Liver (tissue), 9 donors: ENCODE data around the gene TFB1M. TPM values are rescaled to one million over a fixed set of nuclear protein-coding genes. Genes with fewer than 3 reads are reported as not detected.
"Not testable (repeated sequence)": the region's sequence is repeated elsewhere in the genome, so short reads cannot be mapped to it uniquely, and the experiment has no call there.

ENCODE experiments used
- DNase-seq: peaks from one replicate; pipeline ENCODE4 v3.0.0-alpha.2; 2017; ENCODE audit warnings: low spot score
- H3K27ac ChIP-seq, 2 donors: one replicate each; pipeline ENCODE4 v1.7.0; 2013; ENCODE audit warnings: inconsistent platforms in 2 of 2, low read length in 2 of 2, control low read depth in 1 of 2, low read depth in 1 of 2, mild to moderate bottlenecking in 1 of 2
- H3K27me3 ChIP-seq, 4 donors: one replicate each; pipeline versions ENCODE4 v1.6.1 to v1.7.0; 2013; ENCODE audit warnings: low read length in 3 of 4, inconsistent platforms in 1 of 4, mild to moderate bottlenecking in 1 of 4, moderate library complexity in 1 of 4; ENCODE audit not compliant: control insufficient read depth in 4 of 4, insufficient read depth in 4 of 4
- H3K36me3 ChIP-seq, 4 donors: one replicate each; pipeline versions ENCODE4 v1.6.1 to v1.7.0; 2013; ENCODE audit warnings: low read length in 3 of 4, mild to moderate bottlenecking in 3 of 4, low read depth in 1 of 4, moderate library complexity in 1 of 4; ENCODE audit not compliant: control insufficient read depth in 4 of 4, insufficient read depth in 3 of 4
- H3K4me1 ChIP-seq, 4 donors: one replicate each; pipeline versions ENCODE4 v1.6.1 to v1.7.0; 2013; ENCODE audit warnings: low read length in 3 of 4, mild to moderate bottlenecking in 3 of 4, moderate library complexity in 1 of 4; ENCODE audit not compliant: control insufficient read depth in 4 of 4, insufficient read depth in 4 of 4
- H3K4me3 ChIP-seq, 3 donors: one replicate each; pipeline versions ENCODE4 v1.6.1 to v1.7.0; 2013; ENCODE audit warnings: low read length in 3 of 3, control low read depth in 1 of 3, low read depth in 1 of 3, mild to moderate bottlenecking in 1 of 3
- H3K9ac ChIP-seq, 2 donors: one replicate each; pipeline ENCODE4 v1.7.0; 2013; ENCODE audit warnings: low read length in 2 of 2, mild to moderate bottlenecking in 2 of 2, moderate library complexity in 2 of 2, control low read depth in 1 of 2, low read depth in 1 of 2
- H3K9me3 ChIP-seq, 4 donors: one replicate each; pipeline versions ENCODE4 v1.6.1 to v1.7.0; 2013; ENCODE audit warnings: low read length in 3 of 4; ENCODE audit not compliant: control insufficient read depth in 4 of 4
- EGR1 ChIP-seq, 2 donors: IDR thresholded peaks; 2 replicates each; pipeline ENCODE4 v1.6.1; 2016 to 2018; ENCODE audit warnings: antibody characterized with exemption in 2 of 2, low read depth in 2 of 2
- FOXA1 ChIP-seq: IDR thresholded peaks from 2 replicates; pipeline ENCODE4 v1.6.1; 2016; ENCODE audit warnings: antibody characterized with exemption
- FOXA2 ChIP-seq: IDR thresholded peaks from 2 replicates; pipeline ENCODE4 v1.6.1; 2016; ENCODE audit warnings: antibody characterized with exemption
- GABPA ChIP-seq, 2 donors: IDR thresholded peaks in 1 of 2; conservative IDR thresholded peaks in 1 of 2; 2 replicates each; pipeline ENCODE4 v1.6.1; 2016; ENCODE audit warnings: antibody characterized with exemption in 2 of 2, mild to moderate bottlenecking in 1 of 2, moderate library complexity in 1 of 2
- HNF4G ChIP-seq: IDR thresholded peaks from 2 replicates; pipeline ENCODE4 v1.6.1; 2016; ENCODE audit warnings: antibody characterized with exemption
- JUND ChIP-seq, 2 donors: IDR thresholded peaks; 2 replicates each; pipeline ENCODE4 v1.6.1; 2016; ENCODE audit warnings: antibody characterized with exemption in 2 of 2
- NR2F2 ChIP-seq: IDR thresholded peaks from 2 replicates; pipeline ENCODE4 v1.6.1; 2016; ENCODE audit warnings: antibody characterized with exemption
- RAD21 ChIP-seq, 2 donors: IDR thresholded peaks; 2 replicates each; pipeline ENCODE4 v1.6.1; 2016; ENCODE audit warnings: antibody characterized with exemption in 2 of 2, mild to moderate bottlenecking in 2 of 2
- RXRA ChIP-seq, 2 donors: IDR thresholded peaks; 2 replicates each; pipeline ENCODE4 v1.6.1; 2017 to 2018; ENCODE audit warnings: antibody characterized with exemption in 2 of 2, mild to moderate bottlenecking in 1 of 2
- TAF1 ChIP-seq: conservative IDR thresholded peaks from 2 replicates; pipeline ENCODE4 v1.6.1; 2016; ENCODE audit warnings: antibody characterized with exemption, mild to moderate bottlenecking
- YY1 ChIP-seq: IDR thresholded peaks from 2 replicates; pipeline ENCODE4 v1.6.1; 2016; ENCODE audit warnings: antibody characterized with exemption, mild to moderate bottlenecking
- WGBS: extraction: QIAGEN DNeasy Blood & Tissue Kit; methylation state at CpG from one replicate; pipeline ENCODE4 v1.1.7; 2013; 5-methylcytosine and 5-hydroxymethylcytosine counted together
- polyA plus RNA-seq, 2 donors: library from polyadenylated mRNA; stranded (reverse) in 1 of 2; unstranded in 1 of 2; fragments of 200-250 nt in 1 of 2; fragments of >200 nt in 1 of 2; fragmentation: Nextera tagmentation in 1 of 2; extraction: Ambion mirVana in 1 of 2; gene quantifications; one replicate each; pipeline versions ENCODE4 v1.2.1 to v1.2.3, GENCODE V29; 2013 to 2015
- total RNA-seq, 2 donors: library from RNA; depleted of rRNA; stranded (reverse); fragments of >200 nt; gene quantifications; one replicate each; pipeline ENCODE4 v1.2.3, GENCODE V29; 2014
- TF ChIP-seq, protein P1 (sequence below): IDR thresholded peaks from 2 replicates; pipeline ENCODE4 v1.6.1; 2016; ENCODE audit warnings: antibody characterized with exemption
- TF ChIP-seq, protein P2 (sequence below): IDR thresholded peaks from 2 replicates; pipeline ENCODE4 v1.6.1; 2016; ENCODE audit warnings: antibody characterized with exemption, mild to moderate bottlenecking
- TF ChIP-seq, protein P3 (sequence below): IDR thresholded peaks from 2 replicates; pipeline ENCODE4 v1.6.1; 2016; ENCODE audit warnings: antibody characterized with exemption
- donor health status: healthy.
- donor health status: healthy.
- donor health status: healthy.
- donor health status: healthy.
- donor health status: healthy.

The TFB1M gene
- total and polyA plus RNA-seq, 4 donors, result 9.2 to 17.0 (median 12.6) TPM

- no peaks in the 10 kb centered on the region for H3K27me3 ChIP-seq
- H3K4me3 ChIP-seq, result no peak overlapping the region
- no peaks in the 10 kb centered on the region for H3K4me1 ChIP-seq
- TF ChIP-seq RAD21 (IDR thresholded peaks at IDR 0.05) (no peak), FOXA2 (no peak), YY1 (no peak)
- H3K27ac ChIP-seq, result no peak overlapping the region
- WGBS, result 76% methylated on average over 2 of the region's 2 CpGs
- H3K9me3 ChIP-seq, result no peaks in the 10 kb centered on the region
- no peak for DNase-seq
- no peaks in the 10 kb centered on the region for H3K36me3 ChIP-seq
- H3K9ac ChIP-seq, result no peak overlapping the region
Measured at GRCh38 chr6:155341130-155341828, 27.0 kb upstream of the TFB1M start.

- no peaks in the 10 kb centered on the region for H3K36me3 ChIP-seq
- H3K27ac ChIP-seq, result no peak overlapping the region
- no peak overlapping the region for H3K9ac ChIP-seq
- H3K27me3 ChIP-seq, result no peaks in the 10 kb centered on the region
- H3K4me3 ChIP-seq, result no peak overlapping the region
- no peaks in the 10 kb centered on the region for H3K9me3 ChIP-seq
- H3K4me1 ChIP-seq, result no peaks in the 10 kb centered on the region
- no peak for TF ChIP-seq FOXA1
- no peak for DNase-seq
- 74% methylated on average over 2 of the region's 2 CpGs for WGBS
Measured at GRCh38 chr6:155340464-155341129, 26.3 kb upstream of the TFB1M start.

GRCh38 chr6:155339929-155340328 is 25.6 kb upstream of the TFB1M start:
- H3K9me3 ChIP-seq, H3K27me3 ChIP-seq, H3K36me3 ChIP-seq, H3K9ac ChIP-seq, DNase-seq, H3K4me3 ChIP-seq, H3K27ac ChIP-seq, H3K4me1 ChIP-seq: not testable (repeated sequence)
- 94% methylated on average over 4 of the region's 4 CpGs for WGBS

DNA sequence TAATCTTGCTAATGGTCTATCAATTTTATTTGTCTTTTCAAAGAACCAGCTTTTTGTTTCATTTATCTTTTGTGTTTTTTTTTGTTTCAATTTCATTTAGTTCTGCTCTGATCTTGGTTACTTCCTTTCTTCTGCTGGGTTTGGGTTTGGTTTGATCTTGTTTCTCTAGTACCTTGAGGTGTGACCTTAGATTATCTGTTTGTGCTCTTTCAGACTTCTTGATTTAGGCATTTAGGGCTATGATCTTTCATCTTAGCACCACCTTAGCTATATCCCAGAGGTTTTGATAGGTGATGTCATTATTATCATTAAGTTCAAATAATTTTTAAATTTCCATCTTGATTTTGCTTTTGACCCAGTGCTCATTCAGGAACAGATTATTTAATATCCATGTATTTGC is 24.0 kb upstream of the TFB1M start:
- not testable (repeated sequence) for H3K27ac ChIP-seq, H3K9ac ChIP-seq, DNase-seq, H3K4me1 ChIP-seq, H3K27me3 ChIP-seq, H3K4me3 ChIP-seq, H3K36me3 ChIP-seq, H3K9me3 ChIP-seq

- Histone ChIP-seq H3K4me1 (no peaks in the 10 kb centered on the region), H3K9ac (no peak overlapping the region), H3K27ac (no peak overlapping the region), H3K9me3 (no peaks in the 10 kb centered on the region), H3K4me3 (no peak overlapping the region), H3K36me3 (no peaks in the 10 kb centered on the region), H3K27me3 (no peaks in the 10 kb centered on the region)
- no peak for DNase-seq
- WGBS, result 98% methylated on average over 1 of the region's 1 CpG
- TF ChIP-seq FOXA2, result no peak
- no peak for TF ChIP-seq FOXA1
- TF ChIP-seq RAD21 (IDR thresholded peaks at IDR 0.05), result no peak
- TF ChIP-seq, protein P1, sequence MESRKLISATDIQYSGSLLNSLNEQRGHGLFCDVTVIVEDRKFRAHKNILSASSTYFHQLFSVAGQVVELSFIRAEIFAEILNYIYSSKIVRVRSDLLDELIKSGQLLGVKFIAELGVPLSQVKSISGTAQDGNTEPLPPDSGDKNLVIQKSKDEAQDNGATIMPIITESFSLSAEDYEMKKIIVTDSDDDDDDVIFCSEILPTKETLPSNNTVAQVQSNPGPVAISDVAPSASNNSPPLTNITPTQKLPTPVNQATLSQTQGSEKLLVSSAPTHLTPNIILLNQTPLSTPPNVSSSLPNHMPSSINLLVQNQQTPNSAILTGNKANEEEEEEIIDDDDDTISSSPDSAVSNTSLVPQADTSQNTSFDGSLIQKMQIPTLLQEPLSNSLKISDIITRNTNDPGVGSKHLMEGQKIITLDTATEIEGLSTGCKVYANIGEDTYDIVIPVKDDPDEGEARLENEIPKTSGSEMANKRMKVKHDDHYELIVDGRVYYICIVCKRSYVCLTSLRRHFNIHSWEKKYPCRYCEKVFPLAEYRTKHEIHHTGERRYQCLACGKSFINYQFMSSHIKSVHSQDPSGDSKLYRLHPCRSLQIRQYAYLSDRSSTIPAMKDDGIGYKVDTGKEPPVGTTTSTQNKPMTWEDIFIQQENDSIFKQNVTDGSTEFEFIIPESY, result no peak
- TF ChIP-seq, protein P2, sequence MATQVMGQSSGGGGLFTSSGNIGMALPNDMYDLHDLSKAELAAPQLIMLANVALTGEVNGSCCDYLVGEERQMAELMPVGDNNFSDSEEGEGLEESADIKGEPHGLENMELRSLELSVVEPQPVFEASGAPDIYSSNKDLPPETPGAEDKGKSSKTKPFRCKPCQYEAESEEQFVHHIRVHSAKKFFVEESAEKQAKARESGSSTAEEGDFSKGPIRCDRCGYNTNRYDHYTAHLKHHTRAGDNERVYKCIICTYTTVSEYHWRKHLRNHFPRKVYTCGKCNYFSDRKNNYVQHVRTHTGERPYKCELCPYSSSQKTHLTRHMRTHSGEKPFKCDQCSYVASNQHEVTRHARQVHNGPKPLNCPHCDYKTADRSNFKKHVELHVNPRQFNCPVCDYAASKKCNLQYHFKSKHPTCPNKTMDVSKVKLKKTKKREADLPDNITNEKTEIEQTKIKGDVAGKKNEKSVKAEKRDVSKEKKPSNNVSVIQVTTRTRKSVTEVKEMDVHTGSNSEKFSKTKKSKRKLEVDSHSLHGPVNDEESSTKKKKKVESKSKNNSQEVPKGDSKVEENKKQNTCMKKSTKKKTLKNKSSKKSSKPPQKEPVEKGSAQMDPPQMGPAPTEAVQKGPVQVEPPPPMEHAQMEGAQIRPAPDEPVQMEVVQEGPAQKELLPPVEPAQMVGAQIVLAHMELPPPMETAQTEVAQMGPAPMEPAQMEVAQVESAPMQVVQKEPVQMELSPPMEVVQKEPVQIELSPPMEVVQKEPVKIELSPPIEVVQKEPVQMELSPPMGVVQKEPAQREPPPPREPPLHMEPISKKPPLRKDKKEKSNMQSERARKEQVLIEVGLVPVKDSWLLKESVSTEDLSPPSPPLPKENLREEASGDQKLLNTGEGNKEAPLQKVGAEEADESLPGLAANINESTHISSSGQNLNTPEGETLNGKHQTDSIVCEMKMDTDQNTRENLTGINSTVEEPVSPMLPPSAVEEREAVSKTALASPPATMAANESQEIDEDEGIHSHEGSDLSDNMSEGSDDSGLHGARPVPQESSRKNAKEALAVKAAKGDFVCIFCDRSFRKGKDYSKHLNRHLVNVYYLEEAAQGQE, result no peak
- no peak for TF ChIP-seq TAF1
- TF ChIP-seq, protein P3, sequence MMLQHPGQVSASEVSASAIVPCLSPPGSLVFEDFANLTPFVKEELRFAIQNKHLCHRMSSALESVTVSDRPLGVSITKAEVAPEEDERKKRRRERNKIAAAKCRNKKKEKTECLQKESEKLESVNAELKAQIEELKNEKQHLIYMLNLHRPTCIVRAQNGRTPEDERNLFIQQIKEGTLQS, result no peak
- TF ChIP-seq HNF4G, result no peak
- no peak for TF ChIP-seq JUND (IDR thresholded peaks at IDR 0.05)
- no peak for TF ChIP-seq EGR1 (IDR thresholded peaks at IDR 0.05; ENCODE audit: low read depth in 2 of 2)
- TF ChIP-seq RXRA (IDR thresholded peaks at IDR 0.05), result no peak
- no peak for TF ChIP-seq NR2F2
- no peak for TF ChIP-seq GABPA (IDR thresholded peaks at IDR 0.05 in 1 of 2, conservative IDR thresholded peaks at IDR 0.05 in 1 of 2)
Measured at GRCh38 chr6:155335265-155335664, 21.0 kb upstream of the TFB1M start.
